HG02885 (cell line): ENCODE measurements around the gene PODN.

Source experiments
- ATAC-seq: cut with Tn5 transposase; IDR thresholded peaks from one replicate; pipeline ENCODE4 v1.9.1; 2021; ENCODE audit warnings: mild to moderate bottlenecking; ENCODE audit not compliant: unreplicated experiment, poor library complexity

The PODN gene, protein sequence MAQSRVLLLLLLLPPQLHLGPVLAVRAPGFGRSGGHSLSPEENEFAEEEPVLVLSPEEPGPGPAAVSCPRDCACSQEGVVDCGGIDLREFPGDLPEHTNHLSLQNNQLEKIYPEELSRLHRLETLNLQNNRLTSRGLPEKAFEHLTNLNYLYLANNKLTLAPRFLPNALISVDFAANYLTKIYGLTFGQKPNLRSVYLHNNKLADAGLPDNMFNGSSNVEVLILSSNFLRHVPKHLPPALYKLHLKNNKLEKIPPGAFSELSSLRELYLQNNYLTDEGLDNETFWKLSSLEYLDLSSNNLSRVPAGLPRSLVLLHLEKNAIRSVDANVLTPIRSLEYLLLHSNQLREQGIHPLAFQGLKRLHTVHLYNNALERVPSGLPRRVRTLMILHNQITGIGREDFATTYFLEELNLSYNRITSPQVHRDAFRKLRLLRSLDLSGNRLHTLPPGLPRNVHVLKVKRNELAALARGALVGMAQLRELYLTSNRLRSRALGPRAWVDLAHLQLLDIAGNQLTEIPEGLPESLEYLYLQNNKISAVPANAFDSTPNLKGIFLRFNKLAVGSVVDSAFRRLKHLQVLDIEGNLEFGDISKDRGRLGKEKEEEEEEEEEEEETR

GRCh38 chr1:53061859-53062707, at the start of gene PODN:
Gene PODN (plus strand): TSS chr1:53062213. CDS start chr1:53069856, 7,643 bp downstream.
- ATAC-seq: no peak

DNA sequence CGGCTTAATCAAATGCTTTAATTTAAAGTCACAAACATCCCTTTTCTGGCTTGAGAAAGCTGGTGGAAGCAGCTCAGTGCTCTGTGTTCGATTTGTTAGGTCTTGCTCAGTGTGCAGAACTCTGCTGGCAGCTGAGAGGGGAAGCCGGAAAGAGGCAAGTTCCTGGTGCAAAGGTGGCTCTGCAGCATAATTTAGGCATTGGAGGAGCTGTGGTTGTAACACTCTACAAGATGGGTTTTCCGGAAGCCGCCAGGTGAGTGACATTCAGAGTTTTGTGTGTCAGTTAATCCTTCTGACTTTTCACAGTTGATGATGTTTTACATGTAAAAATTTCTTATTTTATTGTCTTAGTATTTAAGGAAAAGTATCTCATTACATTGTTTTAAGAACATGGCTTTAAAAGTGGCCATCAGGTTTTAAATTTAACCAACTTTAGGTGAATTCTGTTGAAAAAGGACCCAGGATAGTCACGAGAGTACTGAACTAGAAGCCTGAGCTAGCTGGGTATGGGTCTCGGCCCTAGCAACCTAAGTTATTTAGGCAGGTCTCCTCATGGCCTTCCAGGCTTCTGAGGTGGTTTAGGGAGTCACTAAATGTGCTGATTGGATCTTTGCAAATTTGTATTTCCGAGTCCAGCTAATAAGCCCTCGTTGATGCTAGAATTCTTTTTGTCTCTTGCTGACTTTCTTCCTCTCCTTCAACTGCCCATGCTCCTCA, 47.1 kb upstream of the PODN start:
- peak; percentile 82 for ATAC-seq

DNA sequence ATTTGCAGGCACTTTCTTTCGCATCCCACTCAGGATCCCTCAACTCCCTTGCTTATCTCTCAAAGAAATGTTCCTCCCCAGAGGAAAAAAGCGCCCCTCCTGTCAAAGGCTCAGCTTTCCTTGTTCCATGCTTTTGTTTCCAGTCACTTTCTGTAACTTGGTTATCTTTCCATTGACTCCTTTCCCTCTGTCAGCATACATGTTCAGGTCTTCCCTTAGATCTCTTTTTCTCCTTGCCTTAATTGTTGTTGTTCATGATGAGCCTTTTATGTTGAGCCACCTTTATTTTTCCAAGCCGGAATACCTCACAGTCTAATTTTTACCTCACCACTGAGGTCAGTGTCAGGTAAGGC, 46.5 kb upstream of the PODN start:
- ATAC-seq: no peak

DNA sequence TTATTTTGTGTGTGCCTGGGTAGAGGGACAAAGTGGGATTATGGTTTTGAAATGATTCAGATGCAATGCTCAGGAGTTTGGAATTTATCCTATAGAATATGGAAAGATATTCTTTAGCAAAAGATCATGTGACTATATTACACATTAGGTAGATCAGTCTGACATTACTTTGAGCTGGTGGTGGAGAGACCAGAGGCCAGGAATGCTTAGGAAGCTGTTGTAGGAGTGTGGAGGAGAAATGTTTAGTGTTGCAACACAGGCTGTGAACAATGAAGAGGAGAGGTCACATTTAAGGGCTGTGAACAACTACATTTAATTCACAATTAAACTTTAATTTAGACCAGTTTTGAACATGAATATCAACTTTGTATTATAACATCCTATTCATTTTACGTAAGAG, 45.3 kb upstream of the PODN start:
- no peak for ATAC-seq

GRCh38 chr1:53020588-53020987, 41.4 kb upstream of the PODN start:
- no peak for ATAC-seq

GRCh38 chr1:53022179-53022578, 39.8 kb upstream of the PODN start:
- no peak for ATAC-seq

GRCh38 chr1:53023546-53023945, 38.5 kb upstream of the PODN start:
- no peak for ATAC-seq

- no peak for ATAC-seq
These were observed 37.9 kb upstream of the PODN start for GRCh38 chr1:53024117-53024516.

DNA sequence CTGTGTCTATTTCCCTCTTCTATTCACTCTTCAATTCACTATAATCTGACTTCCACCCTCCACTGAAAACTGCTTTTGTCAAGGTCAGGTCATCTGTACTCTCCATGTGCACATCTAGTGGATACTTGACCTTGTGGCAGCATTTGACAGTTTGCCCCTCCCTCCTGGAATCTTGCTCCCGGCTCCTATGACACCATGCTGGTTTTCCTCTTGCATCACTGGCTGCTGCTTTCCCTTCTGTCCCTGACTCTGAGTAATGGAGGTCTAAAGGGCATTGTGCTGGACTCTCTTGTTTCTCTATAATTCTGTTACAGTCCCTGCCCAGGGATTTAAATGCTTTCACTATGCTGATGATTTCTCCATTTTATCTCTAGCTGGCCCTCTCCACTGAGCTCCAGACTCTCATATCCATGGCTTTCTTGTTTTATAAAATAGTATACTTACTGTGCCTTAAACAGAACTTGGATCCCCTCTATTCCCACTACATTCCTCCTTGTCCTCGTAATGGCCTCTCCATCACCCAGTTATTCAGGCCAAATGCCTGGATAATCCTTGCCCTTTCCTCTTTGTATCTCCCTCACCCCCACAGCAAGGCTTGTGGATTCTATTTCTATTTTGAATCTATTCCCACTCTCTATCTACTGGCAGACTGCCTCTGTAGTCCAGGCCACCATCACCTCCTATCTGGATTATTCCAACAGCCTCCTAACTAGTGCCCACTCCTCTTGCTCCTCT, 36.8 kb upstream of the PODN start:
- no peak for ATAC-seq

GRCh38 chr1:53025769-53026112, 36.3 kb upstream of the PODN start:
- no peak for ATAC-seq

DNA sequence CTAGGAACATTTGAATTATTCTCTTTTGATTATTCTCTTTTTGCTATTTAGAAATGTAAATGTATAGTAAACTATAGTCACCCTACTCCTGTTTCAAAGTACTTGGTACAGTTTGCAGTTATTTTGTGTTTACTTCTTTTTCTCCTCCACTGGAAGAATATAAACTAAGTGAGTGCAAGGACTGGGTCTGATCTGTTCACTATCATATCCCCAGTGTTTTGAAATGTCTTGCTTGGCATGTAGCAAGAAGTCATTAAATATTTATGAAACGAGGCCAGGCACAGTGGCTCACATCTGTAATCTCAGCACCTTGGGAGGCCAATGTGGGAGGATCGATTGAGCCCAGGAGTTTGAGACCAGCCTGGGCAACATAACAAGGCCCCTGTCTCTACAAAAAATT, 35.8 kb upstream of the PODN start:
- ATAC-seq: no peak

- no peak for ATAC-seq
These were observed 30.3 kb upstream of the PODN start for GRCh38 chr1:53031732-53032131.

DNA sequence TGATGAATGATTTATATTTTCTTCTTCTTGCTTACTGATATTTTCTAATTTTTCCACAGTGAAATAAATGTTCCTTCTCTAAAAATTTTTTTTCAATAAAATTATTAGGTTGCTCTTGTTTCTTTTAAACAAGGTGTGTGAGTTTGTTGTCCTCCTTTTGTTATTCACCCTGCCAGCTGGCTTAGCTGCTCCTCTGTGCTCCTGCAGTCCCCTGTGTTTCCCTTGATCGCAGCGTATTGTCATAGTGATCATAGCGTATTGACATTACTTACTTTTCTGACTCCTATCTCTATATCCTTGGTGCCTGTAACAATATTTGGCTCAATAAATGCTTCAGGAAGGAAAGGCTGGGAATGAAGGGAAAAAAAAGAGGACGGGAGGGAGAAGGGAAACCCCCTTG, 24.9 kb upstream of the PODN start:
- ATAC-seq: no peak

DNA sequence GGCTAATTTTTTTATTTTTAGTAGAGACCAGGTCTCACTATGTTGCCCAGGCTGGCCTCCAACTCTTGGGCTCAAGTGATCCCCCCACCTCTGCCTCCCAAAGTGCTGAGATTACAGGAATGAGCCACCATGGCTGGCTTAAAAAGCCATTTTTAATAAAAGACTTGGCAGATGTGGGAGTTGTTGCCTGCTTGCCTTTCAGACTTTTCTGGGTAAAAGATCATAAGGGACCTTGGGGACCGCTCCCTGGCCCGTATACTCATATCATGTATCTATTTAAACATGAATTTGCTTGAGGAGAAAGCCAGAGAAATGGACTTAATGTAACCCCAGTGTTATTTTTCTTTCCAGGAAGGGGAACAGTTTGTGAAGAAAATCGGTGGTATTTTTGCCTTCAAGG, 23.4 kb upstream of the PODN start:
- no peak for ATAC-seq

DNA sequence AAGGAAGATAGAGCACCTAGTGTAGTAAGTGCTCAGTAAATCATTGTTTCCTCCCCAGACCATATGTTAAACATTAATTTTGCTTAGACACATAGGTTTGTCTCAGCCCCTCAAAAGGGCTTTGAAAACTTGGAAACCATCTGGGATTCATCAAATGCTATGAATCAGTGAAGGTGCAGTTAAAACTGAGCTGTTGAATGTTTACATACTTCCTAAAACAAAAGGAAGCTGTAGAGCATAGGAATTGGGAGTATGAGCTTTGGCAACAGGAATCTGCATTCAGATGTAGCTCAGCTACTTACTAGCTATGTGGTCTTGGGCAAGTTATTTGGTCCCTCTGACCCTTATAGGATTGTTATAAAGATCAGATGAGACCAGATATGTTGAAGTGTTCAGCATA, 18.7 kb upstream of the PODN start:
- no peak for ATAC-seq

GRCh38 chr1:53044926-53045325, 17.1 kb upstream of the PODN start:
- ATAC-seq: no peak

DNA sequence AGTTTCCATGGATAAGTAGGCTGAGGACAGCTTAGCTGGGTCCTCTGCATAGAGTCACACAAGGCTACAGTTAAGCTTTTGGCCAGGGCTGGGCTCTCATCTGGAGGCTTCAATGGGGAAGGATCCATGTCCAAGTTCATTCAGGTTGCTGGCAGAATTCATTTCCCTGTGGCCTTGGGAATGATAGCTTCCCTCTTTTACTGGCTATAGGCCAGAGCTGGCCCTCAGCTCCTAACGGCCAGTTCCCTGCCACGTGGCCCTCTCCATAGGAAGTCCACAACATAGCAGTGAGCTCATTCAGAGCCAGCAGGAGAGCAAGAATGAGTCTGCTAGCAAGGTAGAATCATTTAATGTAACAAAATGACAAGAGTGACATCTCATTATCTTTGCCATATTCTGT, 15.1 kb upstream of the PODN start:
- no peak for ATAC-seq

- no peak for ATAC-seq
These were observed 14.0 kb upstream of the PODN start for GRCh38 chr1:53047737-53048736.
